SHP77 treated with DMSO at 0.1 percent for 48 hours (cell line): Measurements from ENCODE around the gene TMEM120A.
"Not testable (repeated sequence)": the region's sequence is repeated elsewhere in the genome, so short reads cannot be mapped to it uniquely, and the experiment has no call there.

ENCODE experiments used
- DNase-seq: peaks from one replicate; lab custom pipeline; 2025; lab: John Stamatoyannopoulos, UW

The TMEM120A gene

DNA sequence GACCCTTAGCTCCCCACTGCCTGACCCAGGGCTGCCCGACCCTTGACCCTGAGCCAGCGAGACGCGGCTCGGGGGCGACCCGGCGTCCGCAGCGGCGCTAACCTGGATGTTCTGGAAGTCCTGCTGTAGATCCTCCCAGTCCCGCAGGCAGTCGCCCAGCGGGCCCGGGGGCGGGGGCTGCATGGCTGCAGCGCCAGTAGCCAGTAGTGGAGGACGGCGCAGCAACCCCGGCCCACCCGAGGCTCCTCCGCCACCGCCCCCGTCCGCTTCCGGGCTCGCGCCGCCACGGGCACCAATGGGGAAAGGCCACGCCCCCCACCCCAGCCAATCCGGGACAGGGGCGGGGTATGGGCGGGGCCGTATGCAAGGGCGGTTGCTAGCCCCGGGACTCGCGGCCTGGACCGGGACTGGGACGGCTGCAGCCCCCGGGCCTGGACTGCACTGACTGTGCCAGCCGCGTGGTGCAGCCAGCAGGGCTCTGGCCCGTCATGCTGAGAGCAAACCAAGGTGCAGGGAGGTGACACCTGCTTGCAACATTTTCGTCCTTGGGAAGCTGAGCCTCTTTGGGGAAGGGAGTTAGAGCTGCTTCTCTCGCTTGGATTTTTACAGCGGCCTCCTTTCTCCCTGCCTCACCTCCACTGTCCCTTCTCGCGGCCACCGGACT lies at the start of gene TMEM120A:
TSS of gene TMEM120A (minus strand) at position 208 of the 664 bp plus-strand sequence. CDS start at position 183, 25 bp downstream.
- peak; percentile 63 for DNase-seq

DNA sequence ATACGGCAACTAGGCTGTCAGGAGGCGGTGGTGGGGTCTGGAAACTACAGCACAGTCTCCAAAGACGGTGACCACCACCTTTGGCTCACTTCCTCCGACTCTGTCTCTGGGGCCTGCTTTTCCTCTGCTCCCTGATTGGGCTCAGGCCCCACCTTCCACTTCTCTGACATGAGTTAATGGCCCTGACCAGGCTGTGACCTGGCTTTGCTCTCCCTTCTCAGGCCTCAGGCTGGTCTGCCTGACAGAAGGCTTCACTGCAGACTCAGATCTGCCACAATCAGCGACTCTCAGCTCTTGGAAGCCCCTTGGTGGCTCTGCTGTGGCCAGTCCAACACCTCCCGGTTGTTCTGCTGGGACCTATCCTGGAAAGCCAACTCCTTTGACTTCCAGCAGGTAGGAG lies 45.7 kb upstream of the TMEM120A start:
- no peak for DNase-seq

DNA sequence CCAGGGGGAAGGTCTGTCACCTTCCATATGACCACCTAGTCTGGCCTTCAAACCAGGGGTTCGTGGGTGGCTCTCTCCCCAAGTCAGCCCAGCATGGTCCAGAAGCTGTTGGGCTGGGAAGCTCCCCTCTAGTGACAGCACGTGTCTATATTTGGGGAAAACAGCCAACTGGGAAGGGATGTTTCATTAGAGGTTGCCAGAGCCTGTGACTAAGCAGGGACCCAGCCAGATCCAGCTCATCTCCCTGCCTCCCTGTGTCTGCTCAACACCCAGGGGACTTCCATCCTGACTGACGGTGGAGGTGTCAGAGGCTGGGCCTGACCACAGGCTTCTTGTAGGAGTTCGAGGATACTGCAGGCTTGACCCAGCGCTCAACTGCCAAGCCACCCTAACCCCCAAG lies 42.9 kb upstream of the TMEM120A start:
- no peak for DNase-seq

DNA sequence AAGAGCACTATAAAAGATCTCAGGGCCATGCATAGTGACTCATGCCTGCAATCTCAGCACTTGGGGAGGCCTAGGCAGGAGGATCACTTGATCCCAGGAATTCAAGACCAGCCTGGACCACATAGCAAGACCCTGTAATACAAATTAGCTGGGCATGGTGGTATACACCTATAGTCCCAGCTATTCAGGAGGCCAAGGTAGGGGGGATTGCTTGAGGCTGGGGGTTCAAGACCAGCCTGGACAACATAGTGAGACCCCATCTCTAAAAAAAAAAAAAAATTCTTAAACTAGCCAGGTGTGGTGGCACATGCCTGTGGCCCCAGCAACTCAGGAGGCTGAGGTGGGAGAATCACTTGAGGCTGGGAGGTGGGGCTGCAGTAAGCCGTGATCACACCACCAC lies 37.6 kb upstream of the TMEM120A start:
- no peak for DNase-seq

DNA sequence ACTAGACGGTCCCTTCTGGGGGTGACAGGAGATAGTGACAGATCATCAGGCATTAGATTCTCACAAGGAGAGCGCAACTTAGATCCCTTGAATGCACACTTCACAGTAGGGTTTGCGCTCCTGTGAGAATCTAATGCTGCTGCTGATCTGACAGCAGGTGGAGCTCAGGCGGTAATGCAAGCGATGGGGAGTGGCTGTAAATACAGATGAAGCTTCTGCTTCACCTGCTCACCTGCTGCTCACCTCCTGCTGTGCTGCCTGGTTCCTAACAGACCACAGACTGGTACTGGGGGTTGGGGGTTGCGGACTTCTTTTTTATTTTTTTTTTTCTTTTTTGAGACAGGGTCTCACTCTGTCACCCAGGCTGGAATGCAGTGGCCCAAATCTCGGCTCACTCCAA lies 35.3 kb upstream of the TMEM120A start:
- not testable (repeated sequence) for DNase-seq

DNA sequence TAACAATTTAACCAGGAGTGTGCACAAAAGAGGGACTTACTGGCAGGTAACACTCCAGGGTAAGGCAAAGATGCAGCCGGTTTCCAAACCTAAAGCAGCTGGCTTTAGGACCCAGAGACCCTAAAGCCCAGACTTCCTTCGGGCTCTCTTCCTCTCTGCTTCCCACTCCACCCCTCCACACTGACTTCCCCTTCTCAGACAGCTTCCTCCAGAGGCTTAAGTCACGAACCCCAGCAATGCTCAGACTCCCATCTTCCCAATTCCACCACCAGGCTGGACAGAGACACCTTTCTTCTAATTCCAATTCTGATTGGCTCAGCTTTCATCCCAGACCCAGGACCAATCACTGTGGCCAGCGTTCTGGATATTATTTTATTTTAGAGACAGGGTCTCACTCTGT lies 28.6 kb upstream of the TMEM120A start:
- DNase-seq = no peak

DNA sequence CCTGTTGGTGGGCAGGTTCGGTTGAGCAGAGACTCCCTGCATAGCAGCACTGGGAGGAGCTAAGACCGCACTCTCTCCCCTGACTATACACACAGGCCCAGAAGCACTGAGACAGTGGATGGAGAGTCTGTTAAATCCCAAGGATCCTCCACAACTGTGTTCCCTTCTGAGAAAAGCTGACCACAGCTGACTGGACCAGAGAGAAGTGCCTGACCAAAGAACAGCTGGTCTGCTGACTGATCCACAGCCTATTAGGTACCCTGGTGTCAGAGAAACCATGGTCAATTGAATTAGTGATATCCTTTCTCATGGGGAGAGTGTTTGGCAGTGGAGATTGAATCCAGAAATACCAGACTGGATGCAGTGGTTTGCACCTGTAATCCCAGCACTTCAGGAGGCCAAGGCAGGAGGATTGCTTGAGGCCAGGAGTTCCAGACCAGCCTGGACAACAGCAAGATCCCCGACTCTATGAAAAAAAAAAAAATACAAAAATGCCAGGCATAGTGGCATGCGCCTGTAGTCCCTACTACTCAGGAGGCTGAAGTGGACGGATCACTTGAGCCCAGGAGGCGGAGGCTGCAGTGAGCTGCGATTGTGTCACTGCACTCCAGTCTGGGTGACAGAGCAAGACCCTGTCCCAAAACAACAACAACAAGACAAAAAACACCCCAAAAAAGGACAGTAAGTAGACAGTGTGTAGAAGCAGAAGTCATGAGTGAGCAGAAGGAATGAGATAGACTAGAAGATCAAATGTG lies 27.8 kb upstream of the TMEM120A start:
- no peak for DNase-seq

DNA sequence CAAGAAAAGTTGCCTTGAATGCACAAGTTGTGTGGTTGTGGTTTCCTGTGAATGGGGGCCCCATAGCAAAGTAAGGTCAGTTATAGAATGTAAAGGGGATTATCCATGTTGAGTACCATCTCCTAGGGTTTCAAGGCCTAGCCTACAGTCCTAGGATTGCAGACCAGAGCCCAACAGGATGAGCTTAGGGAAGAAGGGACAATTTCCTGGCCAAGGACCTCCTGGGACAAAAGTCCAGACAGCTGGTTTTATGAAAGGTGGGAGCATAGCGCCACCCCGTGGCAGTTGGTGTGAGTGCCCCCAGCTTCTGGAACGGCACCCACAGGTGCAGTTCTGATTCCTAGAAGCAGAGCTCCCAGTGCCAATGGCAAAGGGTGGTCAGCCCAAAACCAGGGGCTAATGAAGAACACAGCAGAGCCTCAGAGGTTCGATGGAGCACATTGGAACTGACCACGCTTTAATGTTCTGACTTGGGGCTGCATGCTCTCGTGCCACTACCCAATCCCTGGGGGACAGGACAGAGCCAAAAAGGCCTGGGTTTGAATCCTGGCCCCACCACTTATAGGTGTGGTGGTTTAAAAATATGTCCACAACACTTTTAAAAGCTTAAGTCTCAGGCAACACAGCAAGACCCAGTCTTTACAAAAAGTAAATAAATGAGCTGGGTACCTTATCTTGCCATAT lies 25.8 kb upstream of the TMEM120A start:
- DNase-seq = peak; percentile 9

DNA sequence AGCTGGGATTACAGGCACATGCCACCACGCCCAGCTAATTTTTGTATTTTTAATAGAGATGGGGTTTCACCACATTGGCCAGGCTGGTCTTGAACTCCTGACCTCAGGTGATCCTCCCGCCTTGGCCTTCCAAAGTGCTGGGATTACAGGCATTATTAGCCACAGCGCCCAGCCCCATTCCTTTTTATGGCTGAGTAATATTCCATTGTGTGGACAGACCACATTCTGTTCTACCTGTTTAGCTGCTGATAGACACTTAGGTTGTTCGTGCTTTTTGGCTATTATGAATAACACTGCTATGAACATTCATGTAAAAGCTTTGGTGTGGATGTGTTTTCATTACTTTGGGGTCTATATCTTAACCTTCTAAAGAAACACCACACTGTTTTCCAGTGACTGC lies 24.1 kb upstream of the TMEM120A start:
- DNase-seq = not testable (repeated sequence)

DNA sequence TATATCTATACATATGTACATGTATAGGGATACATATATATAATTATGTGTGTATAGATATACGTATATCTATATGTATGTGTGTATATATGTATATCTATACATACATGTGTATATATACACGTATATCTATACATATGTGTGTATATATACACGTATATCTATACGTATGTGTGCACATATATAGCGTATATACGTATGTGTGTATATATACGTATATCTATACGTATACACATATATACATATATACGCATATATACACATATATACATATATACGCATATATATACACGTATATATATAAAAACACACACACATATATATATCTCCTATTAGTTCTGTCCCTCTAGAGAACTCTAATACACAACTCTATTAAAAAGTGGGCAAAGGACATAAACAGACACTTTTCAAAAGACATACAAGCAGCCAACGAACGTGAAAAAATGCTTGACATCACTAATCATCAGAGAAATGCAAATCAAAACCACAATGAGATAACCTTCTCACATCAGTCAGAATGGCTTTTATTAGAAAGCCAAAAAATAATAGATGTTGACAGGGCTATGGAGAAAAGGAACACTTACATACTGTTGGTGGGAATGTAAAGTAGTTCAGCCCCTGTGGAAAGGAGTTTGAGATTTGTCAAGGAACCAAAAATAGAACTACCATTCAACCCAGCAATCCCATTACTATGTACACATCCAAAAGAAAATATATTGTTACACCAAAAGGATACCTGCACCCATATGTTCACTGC lies 22.0 kb upstream of the TMEM120A start:
- DNase-seq = no peak

DNA sequence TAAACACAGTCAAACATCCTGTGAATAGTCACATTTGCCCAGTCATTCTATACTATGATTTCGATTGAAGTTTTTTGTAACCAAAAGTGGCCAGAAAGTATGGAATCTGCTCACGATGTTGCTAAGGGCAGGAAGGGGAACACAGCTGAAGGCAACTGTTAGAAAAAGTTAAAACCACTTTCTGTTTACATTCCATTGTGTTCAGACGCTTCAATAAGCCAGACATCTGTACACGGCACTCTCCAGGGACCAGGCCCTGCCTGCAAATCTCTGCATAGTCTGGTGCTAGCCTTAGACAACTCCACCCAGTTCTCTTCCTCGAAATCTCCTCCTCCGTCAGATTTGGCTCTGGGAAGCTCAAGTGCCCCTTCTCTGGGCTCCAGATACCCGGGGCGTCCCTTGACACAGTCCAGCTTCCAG lies 17.1 kb upstream of the TMEM120A start:
- DNase-seq = no peak

DNA sequence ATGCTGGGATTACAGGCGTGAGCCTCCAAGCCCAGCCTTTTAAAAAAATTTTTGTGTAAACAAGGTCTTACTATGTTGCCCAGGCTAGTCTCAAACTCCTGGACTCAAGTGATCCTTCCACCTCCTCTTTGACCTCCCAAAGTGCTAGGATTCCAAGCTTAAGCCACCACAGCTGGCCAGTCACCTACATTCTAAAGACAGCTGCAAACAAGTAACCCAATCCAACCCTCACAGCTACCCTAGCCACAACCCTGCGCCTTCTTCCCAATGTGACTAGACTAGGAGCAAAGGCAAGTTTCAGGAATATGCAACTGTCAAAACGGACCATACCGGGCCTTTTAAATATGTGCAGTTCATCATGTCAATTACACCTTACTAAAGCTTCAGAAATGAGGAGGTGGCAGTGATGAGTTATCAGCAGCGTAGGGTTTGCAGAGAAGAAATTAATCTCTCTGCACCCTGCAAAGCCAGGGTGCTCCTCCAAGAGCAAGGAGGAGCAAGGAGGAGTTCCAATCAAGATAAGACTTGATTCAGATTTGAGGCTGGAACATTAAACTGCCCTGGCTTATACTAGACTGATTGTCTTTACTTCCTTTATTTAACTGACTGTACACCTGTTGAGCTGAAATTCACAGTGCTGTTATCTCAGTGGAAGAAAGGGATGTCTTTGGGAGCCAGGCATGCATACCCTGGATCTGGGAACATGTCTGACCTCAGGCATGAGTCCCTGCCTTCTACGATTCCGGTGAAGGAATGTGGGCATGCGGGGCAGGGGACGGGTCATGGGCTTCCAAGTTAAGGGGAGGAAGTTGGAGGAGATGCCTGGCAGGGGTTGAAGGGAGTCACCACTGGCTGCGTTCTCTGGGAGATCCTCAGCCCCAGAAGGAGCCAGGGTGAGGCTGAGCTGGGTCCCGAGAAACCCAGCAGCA lies 15.5 kb upstream of the TMEM120A start:
- no peak for DNase-seq

DNA sequence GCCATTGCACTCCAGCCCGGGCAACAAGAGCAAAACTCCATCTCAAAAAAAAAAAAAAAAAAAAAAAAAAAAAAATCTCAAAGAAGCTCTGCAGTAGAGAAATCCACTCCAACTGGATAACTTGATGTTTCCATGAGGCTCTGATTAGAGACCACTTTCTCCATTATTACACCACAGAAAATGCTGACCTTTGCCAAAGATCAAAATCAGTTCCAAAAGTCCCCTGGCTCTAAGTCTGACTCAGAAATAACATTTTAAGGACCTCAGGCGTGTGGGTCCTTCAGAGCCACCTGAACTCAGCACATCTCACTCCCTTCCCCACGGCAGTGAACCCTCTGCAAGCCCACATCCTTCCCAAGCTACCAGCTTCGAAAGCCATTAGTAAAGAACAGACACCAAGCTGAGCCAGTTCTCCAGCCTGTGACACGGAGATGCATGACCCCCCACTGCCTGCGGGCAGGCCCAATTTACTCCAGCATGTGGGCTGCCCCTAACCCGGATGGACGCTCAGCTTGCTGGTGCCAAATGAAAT lies 13.8 kb upstream of the TMEM120A start:
- DNase-seq = no peak

DNA sequence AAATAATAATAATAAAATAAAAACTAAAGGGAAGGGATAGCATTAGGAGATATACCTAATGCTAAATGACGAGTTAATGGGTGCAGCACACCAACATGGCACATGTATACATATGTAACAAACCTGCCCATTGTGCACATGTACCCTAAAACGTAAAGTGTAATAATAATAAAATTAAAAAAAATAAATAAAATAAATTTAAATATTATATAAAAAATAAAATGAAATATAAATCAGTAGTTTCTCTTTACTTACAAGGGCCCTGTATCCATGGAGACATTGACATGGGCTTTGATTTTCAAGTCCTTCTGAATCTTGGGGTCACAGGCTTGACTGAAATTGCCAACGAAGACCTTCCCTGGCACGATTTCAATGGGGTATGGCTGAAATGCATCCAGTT lies 10.6 kb upstream of the TMEM120A start:
- not testable (repeated sequence) for DNase-seq

DNA sequence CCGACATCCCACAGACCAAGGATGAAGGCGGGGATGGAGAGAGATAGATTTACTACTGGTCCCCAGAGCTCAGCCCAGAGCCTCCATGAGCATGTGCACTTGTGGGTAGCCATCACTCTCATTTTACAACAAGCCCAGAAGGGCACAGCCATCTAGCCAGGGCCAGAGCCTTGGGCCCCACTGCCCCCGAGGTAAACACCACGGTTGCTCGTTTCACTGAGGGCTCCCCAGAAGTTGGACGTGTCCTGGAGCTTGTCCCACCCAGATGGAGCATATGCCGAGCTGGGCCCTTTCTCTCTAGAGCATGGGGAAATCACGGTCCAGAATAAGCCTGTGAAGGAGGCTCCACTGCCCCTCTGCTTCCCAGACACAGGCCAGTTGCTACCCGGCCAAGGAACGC lies 9.0 kb upstream of the TMEM120A start:
- no peak for DNase-seq

DNA sequence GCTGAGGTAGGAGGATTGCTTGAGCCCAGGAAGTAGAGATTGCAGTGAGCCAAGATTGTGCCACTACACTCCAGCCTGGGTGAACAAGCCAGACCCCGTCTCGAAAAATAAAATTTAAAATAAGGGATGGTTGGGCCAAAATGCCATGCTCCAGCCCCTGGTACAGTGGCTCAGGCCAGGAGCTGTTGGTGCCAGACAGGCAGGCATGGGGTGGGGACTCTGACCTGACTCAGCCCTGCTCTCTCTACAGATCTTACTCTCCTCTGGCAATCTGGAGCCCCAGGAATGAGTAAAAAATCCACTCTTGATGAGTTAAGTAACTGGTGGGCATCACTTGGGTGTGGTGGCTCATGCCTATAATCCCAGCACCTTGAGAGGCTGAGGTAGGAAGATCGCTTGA lies 8.4 kb upstream of the TMEM120A start:
- no peak for DNase-seq

DNA sequence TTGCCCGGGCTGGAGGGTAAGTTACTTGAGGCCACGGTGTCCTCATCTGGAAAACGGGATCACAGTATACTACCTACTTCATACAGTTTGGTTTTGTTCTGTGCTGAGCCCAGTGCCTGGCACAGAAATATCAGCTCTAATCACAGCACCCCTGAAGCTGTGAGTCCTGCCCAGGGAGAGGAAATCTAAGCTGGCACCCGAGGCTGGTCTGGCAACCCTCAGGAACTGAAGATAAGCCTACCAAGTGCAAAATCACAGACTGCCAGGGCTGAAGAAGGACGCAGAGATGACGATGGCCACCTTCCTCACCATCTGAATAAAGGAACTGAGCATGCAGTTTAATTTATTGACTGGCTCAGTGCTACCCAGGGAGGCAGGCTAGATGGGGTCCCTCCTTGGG lies 7.7 kb upstream of the TMEM120A start:
- no peak for DNase-seq

DNA sequence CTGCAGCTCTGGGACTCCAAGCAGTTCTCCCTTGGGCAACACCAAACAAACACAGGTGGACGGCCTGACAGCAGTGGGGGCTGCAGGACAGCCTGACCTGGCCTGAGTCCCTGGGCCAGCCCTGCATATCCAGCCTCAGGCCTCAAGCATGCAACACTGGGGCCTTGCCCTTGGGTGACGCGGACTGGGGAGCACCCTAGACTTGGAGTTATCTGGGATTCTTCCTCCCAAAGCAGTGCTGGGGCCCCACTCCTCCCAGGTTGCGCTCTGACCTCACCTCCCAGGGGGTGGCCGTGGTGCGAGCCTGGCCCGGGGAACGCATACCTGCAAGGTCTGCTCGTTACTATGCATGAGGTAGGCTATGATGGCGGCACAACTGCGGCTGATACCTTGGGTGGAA lies 6.2 kb upstream of the TMEM120A start:
- no peak for DNase-seq

DNA sequence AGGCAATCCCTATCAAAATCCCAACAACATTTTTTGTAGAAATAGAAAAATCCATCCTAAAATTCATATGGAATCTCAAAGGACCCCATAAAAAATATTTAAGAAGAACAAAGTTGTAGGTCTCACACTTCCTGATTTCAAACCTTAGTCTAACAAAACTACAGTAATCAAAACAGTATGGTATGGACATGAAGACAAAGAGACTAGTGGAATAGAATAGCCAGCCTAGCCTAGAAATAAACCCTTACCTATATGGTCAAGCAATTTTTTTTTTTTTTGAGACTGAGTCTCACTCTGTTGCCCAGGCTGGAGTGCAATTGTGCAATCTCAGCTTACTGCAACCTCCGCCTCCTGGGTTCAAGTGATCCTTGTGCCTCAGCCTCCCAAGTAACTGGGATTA lies 3.6 kb upstream of the TMEM120A start:
- no peak for DNase-seq

DNA sequence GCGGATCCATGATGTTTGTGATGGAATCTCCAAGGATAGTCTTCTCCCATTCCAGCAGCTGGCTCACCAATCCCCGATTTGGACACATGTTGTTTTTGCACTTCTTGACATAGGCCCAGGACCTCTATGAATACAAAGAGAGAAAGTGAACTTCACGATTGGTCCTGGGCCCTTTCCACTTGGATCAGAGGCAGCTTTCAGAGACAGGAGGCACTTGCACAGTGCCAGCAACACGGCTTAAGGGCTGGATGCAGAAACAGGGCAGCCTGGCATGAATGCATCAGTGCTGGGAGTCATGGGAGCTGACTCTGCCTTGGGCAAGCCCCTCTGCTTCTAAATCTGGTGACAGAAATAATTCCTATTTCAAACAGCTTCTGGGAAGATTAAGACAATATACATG lies 2.1 kb upstream of the TMEM120A start:
- no peak for DNase-seq

DNA sequence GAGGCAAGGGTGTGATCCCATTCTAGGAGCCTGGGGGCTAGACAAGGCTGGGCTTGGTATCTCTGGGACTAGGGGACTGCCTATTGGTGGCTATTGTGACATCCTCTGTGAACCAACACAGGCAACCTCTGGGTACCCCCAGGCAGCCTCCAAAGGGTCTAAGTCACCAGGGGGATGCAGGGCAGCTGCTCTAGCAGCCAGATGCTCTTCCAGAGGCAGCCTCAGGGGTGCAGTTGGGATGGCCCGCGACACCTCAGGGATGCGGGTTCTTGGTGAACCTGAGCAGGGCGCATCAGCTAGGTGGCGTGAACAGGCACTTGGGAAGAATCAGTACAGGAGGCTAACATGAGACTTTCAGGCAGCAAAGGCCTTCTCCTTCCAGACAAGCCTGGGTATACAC lies 1.6 kb upstream of the TMEM120A start:
- DNase-seq = no peak
